H1 (cell line): ENCODE results near the gene TDRD6. TPM values are rescaled to one million over a fixed set of nuclear protein-coding genes. Genes with fewer than 3 reads are reported as not detected.

ENCODE experiments used
- CTCF ChIA-PET: fragments of 300-600 bp; sonication (Branson Sonifier 250); formaldehyde crosslinking; loops from one replicate; lab custom pipeline; 2021; ENCODE audit not compliant: partially characterized antibody; lab: Charles Lee
- POLR2A ChIA-PET: fragments of 300-600 bp; sonication (Branson Sonifier 250); formaldehyde crosslinking; loops from one replicate; lab custom pipeline; 2021; ENCODE audit warnings: inconsistent platforms; ENCODE audit not compliant: partially characterized antibody; lab: Charles Lee
- DNase-seq, 2 experiments: peaks; one replicate each; pipeline versions ENCODE4 v3.0.0 to v3.0.0-alpha.2; 2010 to 2022; ENCODE audit warnings: low spot score in 2 of 2, low read depth in 1 of 2, mixed read lengths in 1 of 2
- FAIRE-seq: peaks from 2 replicates; lab custom pipeline; 2011; peaks lifted over from hg19 to GRCh38; lab: Jason Lieb, UNC
- H2AFZ ChIP-seq: 2 replicates; pipeline ENCODE4 v1.8.1; 2012; ENCODE audit warnings: low read length, inconsistent platforms
- H2AK5ac ChIP-seq: 2 replicates; pipeline ENCODE4 v1.6.1; 2013; ENCODE audit warnings: low read depth, low read length
- H2BK120ac ChIP-seq: replicated peaks from 2 replicates; pipeline ENCODE3; 2013; ENCODE audit warnings: low read depth, low read length, inconsistent platforms
- H2BK12ac ChIP-seq: 2 replicates; pipeline ENCODE4 v1.6.1; 2013; ENCODE audit warnings: low read depth, low read length
- H2BK15ac ChIP-seq: 2 replicates; pipeline ENCODE4 v1.6.1; 2013; ENCODE audit warnings: low read length
- H2BK20ac ChIP-seq: 2 replicates; pipeline ENCODE4 v1.6.1; 2013; ENCODE audit warnings: low read length
- H2BK5ac ChIP-seq: 2 replicates; pipeline ENCODE4 v1.6.1; 2013; ENCODE audit warnings: low read depth, low read length
- H3K14ac ChIP-seq: 2 replicates; pipeline ENCODE4 v1.6.1; 2013; ENCODE audit warnings: inconsistent platforms; ENCODE audit not compliant: insufficient read length
- H3K18ac ChIP-seq: 2 replicates; pipeline ENCODE4 v1.6.1; 2013; ENCODE audit warnings: low read length; ENCODE audit errors: extremely low read depth
- H3K23ac ChIP-seq: 2 replicates; pipeline ENCODE4 v1.6.1; 2013; ENCODE audit warnings: inconsistent platforms; ENCODE audit not compliant: insufficient read length
- H3K23me2 ChIP-seq: 2 replicates; pipeline ENCODE4 v1.6.1; 2013; ENCODE audit warnings: low read depth, low read length
- H3K27ac ChIP-seq: 2 replicates; pipeline ENCODE4 v1.6.1; 2011; ENCODE audit warnings: low read depth, low read length, inconsistent platforms
- H3K27me3 ChIP-seq, 4 experiments: replicated peaks in 1 of 4; 1 replicate in 1 of 4; 2 replicates in 3 of 4; pipeline versions ENCODE4 v1.6.1 to v1.8.1; 2011 to 2013; ENCODE audit warnings: low read length in 3 of 4, mild to moderate bottlenecking in 3 of 4, inconsistent platforms in 2 of 4, mixed read lengths in 2 of 4, moderate library complexity in 1 of 4; ENCODE audit not compliant: control insufficient read depth in 3 of 4, insufficient read depth in 3 of 4; ENCODE audit errors: extremely low read depth in 1 of 4
- H3K36me3 ChIP-seq, 4 experiments: 2 replicates each; pipeline versions ENCODE4 v1.6.1 to v1.8.1; 2011 to 2013; ENCODE audit warnings: mild to moderate bottlenecking in 4 of 4, low read length in 3 of 4, moderate library complexity in 2 of 4, control low read depth in 1 of 4, inconsistent platforms in 1 of 4; ENCODE audit not compliant: insufficient read depth in 4 of 4, control insufficient read depth in 2 of 4
- H3K4ac ChIP-seq: replicated peaks from 2 replicates; pipeline ENCODE3; 2013; ENCODE audit warnings: low read length, low read depth, mixed read lengths, inconsistent platforms; ENCODE audit not compliant: insufficient read length
- H3K4me1 ChIP-seq, 4 experiments: replicated peaks in 1 of 4; 1 replicate in 1 of 4; 2 replicates in 3 of 4; pipeline versions ENCODE4 v1.6.1 to v1.8.1; 2011 to 2013; ENCODE audit warnings: low read length in 3 of 4, inconsistent platforms in 2 of 4, mixed read lengths in 1 of 4; ENCODE audit not compliant: insufficient read depth in 4 of 4, control insufficient read depth in 3 of 4
- H3K4me2 ChIP-seq, 2 experiments: 2 replicates each; pipeline versions ENCODE4 v1.6.1 to v1.8.1; 2011 to 2013; ENCODE audit warnings: low read depth in 2 of 2, low read length in 2 of 2, control low read depth in 1 of 2, inconsistent platforms in 1 of 2, mild to moderate bottlenecking in 1 of 2; ENCODE audit not compliant: insufficient read depth in 1 of 2
- H3K4me3 ChIP-seq, 4 experiments: fragments of 200-600, 300-600 bp in 1 of 4; sonication (generic), shearing (Covaris generic), sonication (Bioruptor Twin) in 1 of 4; 2 replicates each; pipeline versions ENCODE4 v1.5.1 to v1.8.1; 2011 to 2016; ENCODE audit warnings: low read length in 4 of 4, low read depth in 3 of 4, control low read depth in 2 of 4, inconsistent platforms in 2 of 4, mild to moderate bottlenecking in 2 of 4, mixed read lengths in 1 of 4, moderate library complexity in 1 of 4; ENCODE audit not compliant: insufficient read depth in 2 of 4; ENCODE audit errors: extremely low read depth in 1 of 4
- H3K56ac ChIP-seq: replicated peaks from 2 replicates; pipeline ENCODE3; 2013; ENCODE audit warnings: low read depth, mild to moderate bottlenecking, mixed read lengths, low read length, inconsistent platforms; ENCODE audit not compliant: insufficient read length
- H3K79me1 ChIP-seq: 2 replicates; pipeline ENCODE4 v1.6.1; 2013; ENCODE audit warnings: low read depth, low read length, control low read depth
- H3K79me2 ChIP-seq, 2 experiments: 2 replicates each; pipeline versions ENCODE4 v1.6.1 to v1.8.1; 2012 to 2013; ENCODE audit warnings: low read length in 2 of 2, mild to moderate bottlenecking in 2 of 2, inconsistent platforms in 1 of 2; ENCODE audit not compliant: insufficient read depth in 2 of 2, control insufficient read depth in 1 of 2
- H3K9ac ChIP-seq, 4 experiments: replicated peaks in 1 of 4; 1 replicate in 1 of 4; 2 replicates in 3 of 4; pipeline versions ENCODE4 v1.6.1 to v1.8.1; 2011 to 2013; ENCODE audit warnings: low read depth in 3 of 4, low read length in 3 of 4, control low read depth in 2 of 4, mild to moderate bottlenecking in 2 of 4, moderate library complexity in 2 of 4, inconsistent platforms in 1 of 4; ENCODE audit errors: extremely low read depth in 1 of 4
- H3K9me3 ChIP-seq, 2 experiments: 2 replicates each; pipeline versions ENCODE4 v1.6.1 to v1.8.1; 2012 to 2013; ENCODE audit warnings: mild to moderate bottlenecking in 2 of 2, moderate library complexity in 2 of 2, control low read depth in 1 of 2, inconsistent platforms in 1 of 2, low read depth in 1 of 2, low read length in 1 of 2, mixed read lengths in 1 of 2; ENCODE audit not compliant: insufficient read depth in 2 of 2
- H4K20me1 ChIP-seq, 2 experiments: replicated peaks in 1 of 2; 2 replicates each; pipeline versions ENCODE3 to v1.8.1; 2011 to 2013; ENCODE audit warnings: inconsistent platforms in 2 of 2, low read length in 2 of 2, mild to moderate bottlenecking in 1 of 2; ENCODE audit not compliant: insufficient read depth in 2 of 2, control insufficient read depth in 1 of 2
- H4K5ac ChIP-seq: 2 replicates; pipeline ENCODE4 v1.6.1; 2013; ENCODE audit warnings: low read length, low read depth, mixed read lengths, inconsistent platforms; ENCODE audit not compliant: insufficient read length
- H4K8ac ChIP-seq: 2 replicates; pipeline ENCODE4 v1.8.0; 2013; ENCODE audit warnings: mild to moderate bottlenecking, moderate library complexity, low read length, inconsistent platforms; ENCODE audit not compliant: insufficient read depth; ENCODE audit errors: extremely low read depth
- H4K91ac ChIP-seq: replicated peaks from 2 replicates; pipeline ENCODE3; 2013; ENCODE audit warnings: low read length, mixed read lengths, inconsistent platforms; ENCODE audit not compliant: insufficient read length
- ASH2L ChIP-seq: fragments of 200-600, 300-600 bp; sonication (generic); IDR thresholded peaks from one replicate; pipeline ENCODE4 v1.7.1; 2017; ENCODE audit warnings: low read length
- JUND ChIP-seq: IDR thresholded peaks from 2 replicates; pipeline ENCODE4 v1.6.1; 2011; ENCODE audit warnings: mild to moderate bottlenecking, improper control_type of control experiment, low read length
- KDM1A ChIP-seq: fragments of 200-600, 300-600 bp; sonication (generic); IDR thresholded peaks from 2 replicates; pipeline ENCODE4 v1.7.1; 2016; ENCODE audit warnings: mild to moderate bottlenecking, low read length, borderline replicate concordance
- KDM4A ChIP-seq: IDR thresholded peaks from one replicate; pipeline ENCODE4 v1.7.1; 2012; ENCODE audit warnings: low read depth, mild to moderate bottlenecking, moderate library complexity, low read length, inconsistent platforms; ENCODE audit not compliant: severe bottlenecking
- KDM5A ChIP-seq: fragments of 200-600 bp; IDR thresholded peaks from 2 replicates; pipeline ENCODE4 v1.7.1; 2012; ENCODE audit warnings: mild to moderate bottlenecking, low read length, inconsistent platforms, mixed read lengths
- NRF1 ChIP-seq: IDR thresholded peaks from 2 replicates; pipeline ENCODE4 v1.6.1; 2011; ENCODE audit warnings: mild to moderate bottlenecking, low read depth, low read length, improper control_type of control experiment
- RFX5 ChIP-seq: IDR thresholded peaks from 2 replicates; pipeline ENCODE4 v1.6.1; 2011; ENCODE audit warnings: low read depth, low read length, improper control_type of control experiment, borderline replicate concordance
- RNF2 ChIP-seq: fragments of 200-900, 300-1000 bp; sonication (generic); IDR thresholded peaks from 2 replicates; pipeline ENCODE4 v1.7.1; 2016; ENCODE audit warnings: borderline replicate concordance, low read depth, mild to moderate bottlenecking, antibody characterized with exemption, low read length; ENCODE audit not compliant: poor library complexity, severe bottlenecking; ENCODE audit errors: missing control alignments
- SP4 ChIP-seq: IDR thresholded peaks from 2 replicates; pipeline ENCODE4 v1.6.1; 2012; ENCODE audit warnings: low read length, inconsistent platforms
- TAF1 ChIP-seq: IDR thresholded peaks from 2 replicates; pipeline ENCODE4 v1.6.1; 2011; ENCODE audit warnings: mild to moderate bottlenecking, low read depth, low read length
- WGBS, 2 experiments: shearing (Covaris generic) in 1 of 2; methylation state at CpG; one replicate each; pipeline versions ENCODE4 v1.1.6 to v1.1.7; 2013 to 2015; ENCODE audit warnings: low lambda C conversion rate in 2 of 2, mixed read lengths in 2 of 2, inconsistent platforms in 1 of 2, low coverage in 1 of 2, missing lambda C conversion rate in 1 of 2; ENCODE audit not compliant: insufficient replicate concordance in 2 of 2, insufficient coverage in 1 of 2, insufficient read length in 1 of 2; ENCODE audit errors: extremely low coverage in 1 of 2, missing lambda C conversion rate in 1 of 2; 5-methylcytosine and 5-hydroxymethylcytosine counted together
- polyA plus RNA-seq, 7 experiments: library from polyadenylated mRNA; depleted of rRNA in 3 of 7; stranded (reverse) in 5 of 7; unstranded in 2 of 7; fragments of >200 nt in 5 of 7; fragments of 200-250 nt in 2 of 7; gene quantifications; 1 replicate in 5 of 7; 2 replicates in 1 of 7; 4 replicates in 1 of 7; pipeline versions ENCODE4 v1.2.1 to v1.2.3, GENCODE V29; 2011 to 2013; ENCODE audit warnings: missing spikeins in 2 of 7, mixed read lengths in 2 of 7
- total RNA-seq: library from RNA; stranded (reverse); fragmentation: NEBNext Ultra II Directional; extraction: Animal tissue kit (Norgen Biotek cat#: 25700); gene quantifications from 2 replicates; pipeline ENCODE4 v1.2.1, GENCODE V29; 2021
- TF ChIP-seq, protein P1 (sequence below): IDR thresholded peaks from 2 replicates; pipeline ENCODE4 v1.6.1; 2011; ENCODE audit warnings: low read length, improper control_type of control experiment

Gene TDRD6
- total and polyA plus RNA-seq, 2 of the 8 experiments (the other 6 are each of a cell fraction or from before 2014, with no cell fraction given), result 0.06 to 0.19 TPM

GRCh38 chr6:46637933-46638332 lies 49.8 kb upstream of the TDRD6 start:
- Histone ChIP-seq H2BK120ac (no peak overlapping the region), H3K23ac (no peak overlapping the region), H3K18ac (no peak overlapping the region), H4K91ac (no peak overlapping the region), H3K79me1 (no peaks in the 10 kb centered on the region), H3K36me3 (no peaks in the 10 kb centered on the region), H3K9ac (no peak overlapping the region), H3K4me2 (no peak overlapping the region), H2AK5ac (no peak overlapping the region), H3K4me1 (no peaks in the 10 kb centered on the region), H3K27me3 (no peaks in the 10 kb centered on the region), H4K8ac (no peak overlapping the region), H2BK15ac (no peak overlapping the region), H3K79me2 (no peaks in the 10 kb centered on the region), H4K5ac (no peak overlapping the region), H3K4me3 (no peak overlapping the region), H3K23me2 (no peaks in the 10 kb centered on the region; the same call in 1 of the 2 replicates), H2BK12ac (no peak overlapping the region), H4K20me1 (no peaks in the 10 kb centered on the region), H3K9me3 (no peaks in the 10 kb centered on the region), H2BK5ac (no peak overlapping the region), H2AFZ (no peak overlapping the region), H3K14ac (no peak overlapping the region), H3K56ac (no peak overlapping the region), H3K4ac (no peak overlapping the region), H2BK20ac (no peak overlapping the region), H3K27ac (no peak overlapping the region)
- no peak for TF ChIP-seq JUND
- no peak for TF ChIP-seq RNF2
- no peak for TF ChIP-seq TAF1
- no peak for TF ChIP-seq ASH2L
- TF ChIP-seq, protein P1, sequence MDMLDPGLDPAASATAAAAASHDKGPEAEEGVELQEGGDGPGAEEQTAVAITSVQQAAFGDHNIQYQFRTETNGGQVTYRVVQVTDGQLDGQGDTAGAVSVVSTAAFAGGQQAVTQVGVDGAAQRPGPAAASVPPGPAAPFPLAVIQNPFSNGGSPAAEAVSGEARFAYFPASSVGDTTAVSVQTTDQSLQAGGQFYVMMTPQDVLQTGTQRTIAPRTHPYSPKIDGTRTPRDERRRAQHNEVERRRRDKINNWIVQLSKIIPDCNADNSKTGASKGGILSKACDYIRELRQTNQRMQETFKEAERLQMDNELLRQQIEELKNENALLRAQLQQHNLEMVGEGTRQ, result no peak
- no peak for TF ChIP-seq SP4
- no peak for TF ChIP-seq NRF1
- TF ChIP-seq KDM4A, result no peak
- TF ChIP-seq KDM1A, result no peak
- no peak for TF ChIP-seq KDM5A
- TF ChIP-seq RFX5, result no peak
- DNase-seq, result no peak
- CTCF ChIA-PET, result no interaction called here
- no peak for FAIRE-seq
- WGBS, 2 experiments, result 94% methylated on average over 1 of the region's 1 CpG; no CpG with 5 or more reads in 1 of the 2 experiments
- POLR2A ChIA-PET, result no interaction called here
